HG03575 (cell line): ENCODE results near the gene SFSWAP.
"Not testable (repeated sequence)": the region's sequence is repeated elsewhere in the genome, so short reads cannot be mapped to it uniquely, and the experiment has no call there.

Experiments
- ATAC-seq: cut with Tn5 transposase; IDR thresholded peaks from one replicate; pipeline ENCODE4 v1.9.1; 2021; ENCODE audit not compliant: unreplicated experiment, insufficient number of reproducible peaks, low FRiP score; ENCODE audit errors: extremely low read depth

The SFSWAP gene

DNA sequence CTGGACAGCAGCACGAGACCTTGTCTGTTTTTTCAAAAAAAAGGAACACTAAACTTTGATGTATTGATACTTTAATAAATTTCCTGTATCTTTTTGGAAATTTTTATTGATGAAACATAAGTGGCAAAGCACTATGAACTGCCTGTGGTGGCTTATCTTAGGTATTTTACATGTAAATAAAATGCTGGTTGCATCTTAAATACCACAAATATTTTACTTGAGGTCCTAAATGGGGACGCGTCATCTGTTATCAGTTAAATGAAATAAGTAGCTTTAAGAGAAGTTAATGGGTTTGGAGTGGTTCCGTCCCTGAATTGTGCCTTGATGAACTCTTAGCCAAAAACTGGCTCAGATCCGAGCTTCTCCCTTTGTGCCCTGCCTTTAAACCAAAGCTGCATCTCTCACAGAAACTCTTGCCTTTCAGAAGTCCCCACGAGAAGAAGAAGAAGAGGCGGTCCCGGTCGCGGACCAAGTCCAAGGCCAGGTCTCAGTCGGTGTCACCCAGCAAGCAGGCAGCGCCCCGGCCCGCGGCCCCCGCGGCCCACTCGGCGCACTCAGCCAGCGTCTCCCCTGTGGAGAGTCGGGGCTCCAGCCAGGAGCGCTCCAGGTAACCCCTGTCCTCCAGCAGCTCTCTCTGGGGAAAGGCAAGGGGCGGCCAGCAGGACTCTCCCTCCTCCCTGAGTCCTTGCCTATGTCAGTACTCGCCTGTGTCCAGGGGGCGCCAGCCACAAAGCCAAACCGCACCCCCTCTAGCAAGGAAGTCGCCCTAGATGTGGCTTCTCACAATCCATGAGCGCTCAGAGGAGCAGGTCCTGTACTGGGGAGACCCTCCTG lies 86.1 kb downstream of the SFSWAP start:
- no peak for ATAC-seq

DNA sequence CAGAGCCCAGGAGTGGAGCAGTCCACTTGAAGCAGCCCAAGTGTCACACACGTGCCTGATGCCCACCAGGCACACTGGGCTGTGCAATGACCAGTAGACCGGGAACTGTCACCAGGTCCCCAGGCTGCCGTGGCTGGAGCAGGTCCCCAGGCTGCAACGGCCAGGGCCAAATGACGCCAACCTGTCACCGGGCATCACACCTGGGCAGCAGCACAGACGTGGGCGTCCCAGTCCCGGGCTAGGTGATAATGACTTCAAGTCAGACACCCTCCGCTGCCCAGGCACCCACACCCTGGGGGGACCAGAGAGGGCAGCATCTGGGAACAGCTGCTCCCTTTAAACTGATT lies 86.7 kb downstream of the SFSWAP start:
- ATAC-seq: no peak

DNA sequence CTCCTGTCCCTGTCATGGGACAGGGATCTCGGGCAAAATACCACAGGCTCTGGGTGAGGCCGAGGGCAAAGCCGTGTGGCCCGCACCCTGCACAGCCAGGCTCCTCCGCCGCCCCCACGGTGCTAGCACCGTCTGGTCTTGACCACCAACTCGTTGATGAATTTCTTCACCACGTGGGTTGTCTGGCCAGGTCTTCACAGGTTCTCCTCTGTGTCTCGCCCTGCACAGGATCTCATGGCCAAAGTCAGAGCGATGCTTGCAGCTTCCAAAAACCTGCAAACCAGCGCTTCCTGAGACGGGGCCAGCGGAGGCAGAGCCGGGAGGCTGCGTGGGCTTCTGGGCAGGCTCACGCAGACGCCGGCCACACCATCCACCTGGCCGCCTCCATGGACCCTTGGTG lies 88.3 kb downstream of the SFSWAP start:
- no peak for ATAC-seq

DNA sequence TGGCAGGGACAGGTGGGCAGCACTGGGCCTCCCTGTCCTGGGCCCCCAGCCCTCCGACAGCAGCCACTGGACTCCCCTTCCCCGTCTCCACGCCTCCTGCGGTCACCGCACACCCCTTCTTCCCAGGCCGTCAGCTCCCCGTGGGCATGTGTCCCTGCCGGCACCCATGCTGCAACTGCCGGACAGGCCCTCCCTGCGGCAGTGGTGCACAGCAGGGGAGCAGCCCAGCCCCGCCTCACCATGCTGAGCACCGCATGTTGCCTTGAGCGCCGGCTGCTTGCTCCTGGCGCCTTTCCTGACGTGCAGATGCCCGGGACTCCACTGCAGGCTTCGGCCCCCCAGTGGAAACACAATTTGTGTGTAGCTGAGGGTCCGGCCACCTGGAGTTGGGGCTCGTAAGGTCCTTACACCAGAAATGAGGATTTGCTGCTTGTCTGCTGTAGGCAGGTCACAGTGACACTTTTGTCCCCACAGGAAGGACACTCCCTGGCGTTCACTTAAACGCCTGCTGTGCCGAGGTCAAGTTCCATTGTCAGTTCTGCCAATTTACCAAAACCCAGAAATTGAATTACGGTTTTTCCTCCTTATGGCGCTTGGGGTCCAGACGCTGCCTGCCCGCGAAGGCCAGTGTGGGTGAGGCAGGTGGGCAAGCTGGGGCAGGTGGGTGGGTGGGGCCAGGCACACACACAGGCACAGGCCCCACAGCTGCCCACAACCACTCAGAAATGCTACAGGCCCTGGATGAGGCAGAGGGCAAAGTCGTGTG lies 89.1 kb downstream of the SFSWAP start:
- no peak for ATAC-seq

DNA sequence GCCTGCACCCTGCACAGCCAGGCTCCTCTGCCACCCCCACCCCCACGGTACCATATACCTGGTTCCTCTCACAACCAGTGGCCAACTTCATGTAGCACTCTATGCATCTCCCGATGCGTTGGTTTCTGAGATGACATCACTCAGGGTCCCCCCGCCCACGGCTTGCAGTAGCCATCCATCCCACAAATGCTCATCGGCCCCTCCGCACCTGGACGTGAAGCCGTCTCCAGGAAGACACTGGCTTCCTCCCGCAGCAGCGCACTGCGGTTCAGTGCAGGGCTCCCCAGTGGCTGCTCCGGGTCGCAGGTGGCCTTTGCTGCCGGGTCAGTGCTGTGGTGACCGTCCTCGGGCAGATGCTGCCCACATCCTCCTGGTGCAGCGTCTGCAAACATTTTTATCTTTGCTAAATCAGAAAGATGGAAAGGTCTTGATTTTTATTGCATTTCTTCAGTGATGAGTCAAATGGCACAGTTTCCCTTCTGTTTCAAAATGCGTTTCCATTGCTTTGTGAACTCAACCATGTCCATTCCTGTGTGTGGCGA lies 89.8 kb downstream of the SFSWAP start:
- ATAC-seq: no peak

DNA sequence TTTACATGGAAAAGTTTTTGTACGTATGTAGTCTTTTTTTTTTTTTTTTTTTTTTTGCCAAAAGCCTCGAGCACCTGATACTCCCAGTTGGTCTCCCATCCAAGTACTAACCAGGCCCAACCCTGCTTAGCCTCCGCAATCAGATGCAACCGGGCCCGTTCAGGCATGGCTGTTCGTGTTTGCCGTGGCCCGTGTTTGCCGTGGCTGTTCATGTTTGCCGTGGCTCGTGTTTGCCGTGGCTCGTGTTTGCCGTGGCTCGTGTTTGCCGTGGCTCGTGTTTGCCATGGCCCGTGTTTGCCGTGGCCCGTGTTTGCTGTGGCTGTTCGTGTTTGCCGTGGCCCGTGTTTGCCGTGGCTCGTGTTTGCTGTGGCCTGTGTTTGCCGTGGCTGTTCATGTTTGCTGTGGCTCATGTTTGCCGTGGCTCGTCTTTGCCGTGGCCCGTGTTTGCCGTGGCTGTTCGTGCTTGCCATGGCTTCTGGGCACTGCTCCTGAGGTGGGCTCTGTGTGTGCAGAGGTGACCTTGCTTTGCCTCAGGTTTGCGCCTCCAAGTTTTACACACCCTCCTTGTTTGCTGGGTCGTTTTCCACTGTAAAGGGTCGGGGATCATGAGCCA lies 90.5 kb downstream of the SFSWAP start:
- no peak for ATAC-seq

DNA sequence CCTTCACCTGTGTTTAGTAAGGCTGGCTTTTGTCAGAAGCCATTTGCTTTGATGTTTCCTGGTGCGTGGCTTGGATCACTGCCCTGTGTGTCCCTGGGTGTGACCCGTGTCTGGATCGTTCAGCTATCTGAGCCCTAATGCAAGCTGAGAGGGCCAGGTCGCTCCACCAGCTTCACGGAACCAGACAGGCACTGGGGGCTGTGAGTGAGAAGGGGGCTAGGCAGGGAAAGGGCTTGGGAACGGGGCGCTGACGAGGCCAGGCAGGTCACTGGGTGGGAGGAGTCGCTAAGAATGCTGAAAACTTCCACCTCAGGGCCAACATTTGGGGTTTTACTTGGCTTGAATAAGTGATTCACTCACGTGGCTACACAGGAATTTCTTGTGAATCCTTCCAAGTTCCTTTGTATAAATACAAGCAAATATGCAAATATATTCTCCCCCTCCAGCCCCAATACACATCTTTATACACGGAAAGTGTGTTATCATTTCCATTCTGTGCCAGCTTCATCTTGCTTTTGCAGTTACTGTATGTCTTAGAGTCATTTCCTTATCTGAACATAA lies 93.2 kb downstream of the SFSWAP start:
- no peak for ATAC-seq

DNA sequence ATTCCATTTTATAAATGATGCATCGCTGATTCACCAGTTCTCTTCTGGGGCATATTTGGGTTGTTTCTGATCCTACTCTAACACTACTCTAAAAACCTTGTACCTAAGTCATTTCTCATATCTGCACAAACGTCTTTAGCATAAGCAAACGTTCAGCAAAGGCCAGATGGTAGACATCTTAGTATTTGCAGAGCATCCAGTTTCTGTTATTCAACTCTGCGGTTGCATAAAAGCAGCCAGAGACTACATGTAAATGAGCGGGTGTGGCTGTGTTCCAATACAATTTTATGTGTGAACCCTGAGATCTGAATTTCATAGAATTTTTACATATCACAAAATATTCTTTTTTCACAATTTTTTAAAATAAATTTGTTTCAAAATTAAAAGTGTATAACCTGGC lies 94.5 kb downstream of the SFSWAP start:
- no peak for ATAC-seq

DNA sequence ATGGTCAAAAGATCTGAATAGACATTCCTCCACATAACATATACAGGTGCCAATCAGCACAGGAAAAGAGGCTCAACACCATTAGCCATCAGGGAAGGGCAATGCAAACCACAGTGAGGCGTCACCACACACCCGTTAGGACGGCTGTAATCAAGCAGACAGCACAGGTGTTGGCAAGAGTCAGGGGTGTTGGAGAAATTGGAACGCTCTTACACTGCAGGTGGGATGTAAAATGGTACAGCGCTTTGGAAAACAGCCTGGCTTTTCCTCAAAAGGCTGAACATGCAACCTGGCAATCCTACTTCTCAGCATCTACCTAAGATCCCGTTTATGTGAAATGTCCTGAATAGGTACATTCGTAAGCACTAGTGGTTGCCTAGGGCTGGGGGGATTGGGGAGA lies 95.8 kb downstream of the SFSWAP start:
- no peak for ATAC-seq

DNA sequence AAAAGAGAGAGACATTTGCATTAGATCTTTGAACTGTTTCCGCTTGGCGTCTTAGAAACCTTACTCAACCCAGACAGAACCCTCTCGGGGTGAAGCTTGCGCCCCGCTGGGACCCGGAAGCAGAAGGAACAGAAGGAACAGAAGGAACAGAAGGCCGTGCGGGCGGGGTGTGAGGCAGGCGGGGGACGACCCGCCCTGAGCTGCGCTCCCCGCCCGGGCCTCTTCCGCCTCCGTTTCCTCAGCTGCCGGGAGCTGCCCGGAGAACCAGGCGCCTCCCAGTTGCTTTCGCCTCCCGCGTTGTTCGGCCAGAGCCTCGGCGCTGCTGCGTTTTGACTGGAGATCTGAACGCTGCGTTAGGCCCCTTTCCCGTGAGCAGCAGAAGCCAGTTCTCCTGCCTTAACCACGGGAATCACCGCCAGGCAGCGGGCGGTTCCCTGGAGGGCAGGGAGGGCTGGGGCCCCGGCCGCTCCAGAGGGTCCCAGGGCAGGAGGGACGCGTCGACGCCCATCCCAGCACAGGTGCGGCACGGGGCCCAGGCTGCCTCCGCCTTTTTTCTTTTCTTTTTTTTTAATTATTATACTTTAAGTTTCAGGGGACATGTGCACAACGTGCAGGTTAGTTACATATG lies 98.0 kb downstream of the SFSWAP start:
- no peak for ATAC-seq

DNA sequence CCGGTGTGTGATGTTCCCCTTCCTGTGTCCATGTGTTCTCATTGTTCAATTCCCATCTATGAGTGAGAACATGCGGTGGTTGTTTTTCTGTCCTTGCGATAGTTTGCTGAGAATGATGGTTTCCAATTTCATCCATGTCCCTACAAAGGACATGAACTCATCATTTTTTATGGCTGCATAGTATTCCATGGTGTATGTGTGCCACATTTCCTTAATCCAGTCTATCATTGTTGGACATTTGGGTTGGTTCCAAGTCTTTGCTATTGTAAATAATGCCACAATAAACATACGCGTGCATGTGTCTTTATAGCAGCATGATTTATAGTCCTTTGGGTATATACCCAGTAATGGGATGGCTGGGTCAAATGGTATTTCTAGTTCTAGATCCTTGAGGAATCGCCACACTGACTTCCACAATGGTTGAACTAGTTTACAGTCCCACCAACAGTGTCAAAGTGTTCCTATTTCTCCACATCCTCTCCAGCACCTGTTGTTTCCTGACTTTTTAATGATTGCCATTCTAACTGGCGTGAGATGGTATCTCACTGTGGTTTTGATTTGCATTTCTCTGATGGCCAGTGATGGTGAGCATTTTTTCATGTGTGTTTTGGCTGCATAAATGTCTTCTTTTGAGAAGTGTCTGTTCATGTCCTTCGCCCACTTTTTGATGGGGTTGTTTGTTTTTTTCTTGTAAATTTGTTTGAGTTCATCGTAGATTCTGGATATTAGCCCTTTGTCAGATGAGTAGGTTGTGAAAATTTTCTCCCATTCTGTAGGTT lies 98.8 kb downstream of the SFSWAP start:
- not testable (repeated sequence) for ATAC-seq

DNA sequence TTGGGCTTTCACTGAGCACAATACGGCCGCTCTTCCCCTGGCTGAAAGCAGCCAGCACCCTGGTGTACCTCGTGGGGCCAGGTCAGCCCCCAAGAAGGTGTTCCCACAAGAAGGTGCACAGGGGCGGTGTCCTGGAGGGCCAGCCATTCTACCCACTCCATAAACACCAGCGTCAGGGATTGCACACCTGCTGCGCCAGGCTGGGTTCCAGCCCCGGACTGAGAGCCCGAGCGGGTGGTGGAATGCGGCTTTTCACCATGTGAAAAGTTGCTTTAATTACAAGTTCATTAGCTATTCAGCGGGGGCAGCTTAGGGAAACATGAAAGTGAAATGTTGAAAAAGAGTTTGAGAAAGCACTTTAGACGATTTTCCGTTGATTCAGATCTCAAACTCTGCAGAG lies 99.8 kb downstream of the SFSWAP start:
- ATAC-seq: no peak

DNA sequence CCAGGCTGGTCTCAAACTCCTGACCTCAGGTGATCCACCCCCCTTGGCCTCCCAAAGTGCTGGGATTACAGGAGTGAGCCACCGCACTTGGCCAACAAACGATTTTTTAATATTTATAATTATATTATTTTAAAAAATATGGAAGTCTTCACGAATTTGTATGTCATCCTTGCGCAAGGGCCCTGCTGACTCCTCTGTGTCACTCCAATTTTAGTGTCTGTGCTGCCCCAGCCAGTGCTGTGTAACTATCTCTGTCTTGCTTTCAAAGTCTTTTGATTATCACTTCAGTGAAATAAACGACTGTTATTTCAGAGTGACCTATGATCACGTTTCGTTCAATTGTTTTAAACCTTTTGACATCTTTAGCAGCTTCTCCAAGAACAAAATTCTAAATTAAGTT lies 104.2 kb downstream of the SFSWAP start:
- ATAC-seq: no peak

DNA sequence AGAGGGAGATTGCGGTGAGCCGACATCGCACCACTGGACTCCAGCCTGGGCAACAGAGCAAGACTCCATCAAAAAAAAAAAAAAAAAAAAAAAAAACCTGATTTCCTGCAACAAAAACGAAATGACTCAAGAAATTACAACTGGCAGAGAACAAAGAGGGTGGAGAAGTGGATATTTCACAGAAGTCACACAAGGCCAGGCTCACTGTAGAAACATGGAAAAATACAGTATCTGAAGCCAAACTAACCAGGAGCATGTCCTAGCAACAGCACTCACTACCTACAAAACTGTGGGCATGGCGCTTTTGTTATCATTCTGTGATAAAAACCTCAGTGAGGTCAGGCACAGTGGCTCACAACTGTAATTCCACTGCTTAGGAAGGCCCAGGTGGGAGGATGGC lies 105.6 kb downstream of the SFSWAP start:
- ATAC-seq: no peak

DNA sequence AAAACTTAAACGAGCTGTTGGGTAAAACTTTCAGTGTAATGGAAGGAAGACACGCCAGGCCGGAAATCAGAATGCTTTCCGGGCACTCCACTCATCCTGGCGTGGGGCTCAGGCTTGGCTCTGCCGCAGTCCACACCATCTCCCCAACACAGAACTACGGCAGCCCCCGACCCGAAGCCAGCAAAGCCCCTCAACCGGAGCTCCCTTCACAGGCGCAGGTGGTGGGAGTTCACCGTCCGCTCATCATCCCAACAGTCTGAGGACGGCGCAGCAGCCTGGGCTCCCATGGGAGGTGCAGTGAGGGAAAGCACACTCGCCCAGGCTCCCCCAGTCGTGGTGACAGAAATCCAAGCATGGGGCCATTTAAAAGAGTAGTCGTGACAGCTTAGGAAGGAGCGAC lies 106.4 kb downstream of the SFSWAP start:
- ATAC-seq: no peak

DNA sequence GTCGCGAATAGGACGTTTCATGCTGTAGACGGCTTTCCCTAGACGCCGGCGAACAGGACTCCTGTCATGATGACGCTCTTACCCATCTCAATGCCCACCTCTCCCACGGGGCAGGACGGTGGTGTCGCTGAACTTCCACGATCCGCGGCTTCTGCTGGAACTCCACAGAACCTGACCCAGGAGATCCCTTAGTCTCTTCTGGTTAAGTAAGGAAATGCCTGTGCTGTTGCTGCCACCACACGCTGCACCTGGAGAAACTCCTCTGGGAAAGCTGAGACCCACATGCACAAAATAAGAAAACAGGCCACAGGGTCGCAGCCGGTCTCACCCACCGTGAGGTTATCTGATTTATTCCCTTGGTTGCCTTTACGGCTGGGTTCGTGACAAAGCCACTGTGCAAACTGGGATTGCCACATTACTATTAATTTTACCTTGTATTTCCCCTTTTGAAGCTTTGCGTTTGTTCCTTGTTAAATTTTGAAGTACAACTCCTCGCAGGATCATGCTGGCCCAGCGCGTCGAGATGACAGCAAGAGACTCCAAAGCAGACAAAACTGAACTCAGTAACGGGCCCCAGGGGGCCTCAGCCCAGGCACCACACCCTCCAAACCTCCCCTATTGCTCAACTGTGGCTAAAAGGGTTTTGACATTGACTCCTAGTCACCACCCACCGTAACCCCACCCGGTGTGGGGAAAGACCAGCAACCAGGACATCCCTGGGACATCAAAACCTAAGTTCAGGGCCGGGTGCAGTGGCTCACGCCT lies 108.1 kb downstream of the SFSWAP start:
- no peak for ATAC-seq

DNA sequence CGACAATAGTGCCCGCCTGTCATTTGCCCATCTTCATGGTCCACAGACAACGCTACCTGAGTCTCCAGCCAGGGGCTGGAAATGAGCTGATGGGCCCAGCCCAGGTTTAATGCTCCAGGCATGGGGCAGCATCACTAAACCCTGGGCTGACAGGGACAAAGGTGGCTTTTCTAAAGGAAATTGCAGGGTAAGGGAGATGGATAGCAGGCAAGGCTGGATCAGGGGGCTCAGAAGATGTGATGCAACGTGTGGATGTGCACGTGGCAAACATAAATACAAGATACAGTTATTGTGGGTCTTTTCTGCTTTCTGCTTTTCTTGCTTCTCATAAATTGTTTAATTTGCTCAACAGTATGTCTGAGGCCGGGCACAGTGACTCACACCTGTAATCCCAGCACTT lies 113.6 kb downstream of the SFSWAP start:
- ATAC-seq: no peak
